Measurements from ENCODE around the gene SH3RF3. TPM values are rescaled to one million over a fixed set of nuclear protein-coding genes. Genes with fewer than 3 reads are reported as not detected.
A peak's percentile ranks its signal among the peaks of the same experiment; 100 is the strongest.

The SH3RF3 gene
- total RNA-seq, 4 donors from 2014 or later = 2.8 to 5.7 (median 3.0) TPM

- H3K4me3 ChIP-seq = no peak overlapping the region
- H3K36me3 ChIP-seq = no peaks in the 10 kb centered on the region
- intact Hi-C loops (cut with DNase I; ENCODE audit: low total_unique reads) (no loop called here), in situ Hi-C loops (cut with MboI; ENCODE audit: low sequenced_read_pairs in 4 of 4) (no loop called here)
- H3K9me3 ChIP-seq = no peaks in the 10 kb centered on the region
- DNase-seq (no peak), ATAC-seq (no peak)
- peaks cover 41 to 44% of the 10 kb centered on the region in 2 donors for H3K4me1 ChIP-seq
- peak overlapping the region; percentile 12 to 68 (median 48) for H3K27ac ChIP-seq
- TF ChIP-seq CTCF (IDR thresholded peaks at IDR 0.05 in 4 of 5, conservative IDR thresholded peaks at IDR 0.05 in 1 of 5) (no peak), POLR2A (IDR thresholded peaks at IDR 0.05) (no peak)
- H3K27me3 ChIP-seq = no peaks in the 10 kb centered on the region
Measured at GRCh38 chr2:109350526-109350925, 221.5 kb downstream of the SH3RF3 start.

GRCh38 chr2:109351164-109351756 is 222.3 kb downstream of the SH3RF3 start:
- Histone ChIP-seq H3K9me3 (no peaks in the 10 kb centered on the region), H3K4me3 (no peak overlapping the region), H3K4me1 (peaks cover 41 to 44% of the 10 kb centered on the region in 2 donors), H3K27ac (peak overlapping the region; percentile 12 to 68 (median 48)), H3K36me3 (no peaks in the 10 kb centered on the region), H3K27me3 (no peaks in the 10 kb centered on the region)
- DNase-seq (peak; percentile 74 to 78), ATAC-seq (peak; percentile 82)
- TF ChIP-seq POLR2A (IDR thresholded peaks at IDR 0.05) = no peak
- no peak for TF ChIP-seq CTCF (IDR thresholded peaks at IDR 0.05 in 4 of 5, conservative IDR thresholded peaks at IDR 0.05 in 1 of 5)
- in situ Hi-C loops (cut with MboI; ENCODE audit: low sequenced_read_pairs in 4 of 4) = no loop called here
- intact Hi-C loops (cut with DNase I; ENCODE audit: low total_unique reads) = no loop called here

- DNase-seq (no peak), ATAC-seq (no peak)
- no peak for TF ChIP-seq CTCF (IDR thresholded peaks at IDR 0.05 in 4 of 5, conservative IDR thresholded peaks at IDR 0.05 in 1 of 5)
- no peak for TF ChIP-seq POLR2A (IDR thresholded peaks at IDR 0.05)
- H3K27me3 ChIP-seq = no peaks in the 10 kb centered on the region
- H3K27ac ChIP-seq = peak overlapping the region in 2 of 4 donors; percentile 58 to 68
- H3K4me1 ChIP-seq = peaks cover 41 to 44% of the 10 kb centered on the region in 2 donors
- H3K4me3 ChIP-seq = no peak overlapping the region
- intact Hi-C loops (cut with DNase I; ENCODE audit: low total_unique reads) (no loop called here), in situ Hi-C loops (cut with MboI; ENCODE audit: low sequenced_read_pairs in 4 of 4) (no loop called here)
- H3K9me3 ChIP-seq = no peaks in the 10 kb centered on the region
- H3K36me3 ChIP-seq = no peaks in the 10 kb centered on the region
Measured at GRCh38 chr2:109352056-109352897, 223.3 kb downstream of the SH3RF3 start.

GRCh38 chr2:109352898-109353689 is 224.1 kb downstream of the SH3RF3 start:
- H3K4me3 ChIP-seq = no peak overlapping the region
- ATAC-seq (peak in 1 of 2 donors; percentile 33), DNase-seq (peak; percentile 30 to 37)
- H3K27me3 ChIP-seq = no peaks in the 10 kb centered on the region
- no peaks in the 10 kb centered on the region for H3K36me3 ChIP-seq
- no peaks in the 10 kb centered on the region for H3K9me3 ChIP-seq
- in situ Hi-C loops (cut with MboI; ENCODE audit: low sequenced_read_pairs in 4 of 4) = no loop called here
- no peak overlapping the region for H3K27ac ChIP-seq
- TF ChIP-seq CTCF (IDR thresholded peaks at IDR 0.05 in 4 of 5, conservative IDR thresholded peaks at IDR 0.05 in 1 of 5) (no peak), POLR2A (IDR thresholded peaks at IDR 0.05) (no peak)
- intact Hi-C loops (cut with DNase I; ENCODE audit: low total_unique reads) = no loop called here
- H3K4me1 ChIP-seq = peaks cover 41 to 44% of the 10 kb centered on the region in 2 donors
